Measurements from ENCODE around the gene ANTXR2.
"Not testable (repeated sequence)": the region's sequence is repeated elsewhere in the genome, so short reads cannot be mapped to it uniquely, and the experiment has no call there.

Gene ANTXR2

DNA sequence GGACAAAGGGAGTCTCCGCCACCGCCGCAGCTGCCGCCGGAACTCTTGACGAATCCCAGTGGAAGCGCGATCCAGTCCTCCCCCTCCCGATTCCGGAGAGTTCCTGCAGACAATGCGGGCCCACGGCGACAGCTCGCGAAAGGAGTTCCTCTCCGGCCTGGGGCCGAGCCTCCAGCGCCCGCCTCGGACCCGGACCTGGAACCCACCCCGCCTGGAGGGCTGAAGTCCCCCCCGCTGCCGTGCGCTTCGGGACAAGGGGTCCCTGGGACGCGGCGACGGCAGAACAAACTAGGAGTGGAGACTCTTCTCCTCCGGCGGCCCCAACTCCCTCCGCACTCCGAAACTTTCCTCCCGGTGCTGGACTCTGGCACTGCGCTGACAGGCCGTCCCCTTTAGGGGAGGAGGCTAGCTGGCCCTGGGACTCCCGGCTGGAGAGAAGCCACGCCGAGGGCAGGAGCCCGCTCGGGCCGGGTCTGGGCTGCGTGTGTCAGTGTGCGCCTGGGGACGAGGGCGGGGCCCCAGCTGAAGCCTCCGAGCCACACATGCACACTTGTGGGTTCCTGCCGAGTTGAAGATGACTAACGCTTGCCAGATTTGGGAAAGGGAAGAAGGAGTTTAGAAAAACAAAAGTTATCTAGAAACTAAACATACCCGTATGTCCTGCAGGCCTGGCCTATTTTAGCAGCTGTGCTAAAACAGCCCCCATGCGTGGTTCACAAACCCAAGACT is at the start of gene ANTXR2:
TSS of gene ANTXR2 (minus strand) at position 486 of the 729 bp plus-strand sequence. CDS start 669 bp downstream, outside the sequence.
- DNase-seq = peak; percentile 30 to 58

DNA sequence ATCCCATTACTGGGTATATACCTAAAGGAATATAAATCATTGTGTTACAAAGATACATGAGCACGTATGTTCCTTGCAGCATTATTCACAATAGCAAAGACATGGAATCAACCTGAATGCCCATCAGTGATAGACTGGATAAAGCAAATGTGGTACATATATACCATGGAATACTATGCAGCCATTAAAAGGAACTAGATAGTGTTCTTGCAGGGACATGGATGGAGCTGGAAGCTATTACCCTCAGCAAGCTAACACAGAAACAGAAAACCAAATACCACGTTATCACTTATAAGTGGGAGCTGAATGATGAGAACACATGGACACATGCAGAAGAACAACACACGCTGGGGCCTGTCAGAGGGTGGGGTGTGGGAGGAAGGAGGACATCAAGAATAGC is 48.8 kb upstream of the ANTXR2 start:
- not testable (repeated sequence) for DNase-seq

DNA sequence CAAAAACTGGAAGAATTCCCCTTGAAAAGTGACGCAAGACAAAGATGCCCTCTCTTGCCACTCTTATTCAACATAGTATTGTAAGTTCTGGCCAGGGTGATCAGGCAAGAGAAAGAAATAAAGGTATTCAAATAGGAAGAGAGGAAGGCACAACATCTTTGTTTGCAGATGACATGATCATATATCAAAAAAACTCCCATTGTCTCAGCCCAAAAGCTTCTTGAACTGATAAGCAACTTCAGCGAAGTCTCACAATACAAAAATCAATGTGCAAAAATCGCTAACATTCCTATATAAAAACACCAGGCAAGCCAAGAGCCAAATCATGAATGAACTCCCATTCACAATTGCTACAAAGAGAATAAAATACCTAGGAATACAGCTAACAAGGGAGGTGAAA is 46.6 kb upstream of the ANTXR2 start:
- not testable (repeated sequence) for DNase-seq

DNA sequence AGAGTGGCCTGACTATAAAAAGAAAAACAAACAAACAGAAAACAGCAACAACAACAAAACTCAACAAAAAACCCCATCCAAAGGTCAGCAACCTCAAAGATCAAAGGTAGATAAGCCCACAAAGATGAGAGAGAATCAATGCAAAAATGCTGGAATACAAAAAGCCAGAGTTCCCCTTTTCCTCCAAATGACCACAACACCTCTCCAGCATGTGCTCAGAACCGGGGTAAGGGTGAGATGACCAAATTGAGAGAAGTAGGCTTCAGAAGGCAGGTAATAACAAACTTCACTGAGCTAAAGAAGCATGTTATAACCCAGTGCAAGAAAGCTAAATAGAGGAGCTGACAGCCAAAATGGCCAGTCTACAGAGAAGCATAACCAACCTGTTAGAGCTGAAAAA is 43.5 kb upstream of the ANTXR2 start:
- no peak for DNase-seq

DNA sequence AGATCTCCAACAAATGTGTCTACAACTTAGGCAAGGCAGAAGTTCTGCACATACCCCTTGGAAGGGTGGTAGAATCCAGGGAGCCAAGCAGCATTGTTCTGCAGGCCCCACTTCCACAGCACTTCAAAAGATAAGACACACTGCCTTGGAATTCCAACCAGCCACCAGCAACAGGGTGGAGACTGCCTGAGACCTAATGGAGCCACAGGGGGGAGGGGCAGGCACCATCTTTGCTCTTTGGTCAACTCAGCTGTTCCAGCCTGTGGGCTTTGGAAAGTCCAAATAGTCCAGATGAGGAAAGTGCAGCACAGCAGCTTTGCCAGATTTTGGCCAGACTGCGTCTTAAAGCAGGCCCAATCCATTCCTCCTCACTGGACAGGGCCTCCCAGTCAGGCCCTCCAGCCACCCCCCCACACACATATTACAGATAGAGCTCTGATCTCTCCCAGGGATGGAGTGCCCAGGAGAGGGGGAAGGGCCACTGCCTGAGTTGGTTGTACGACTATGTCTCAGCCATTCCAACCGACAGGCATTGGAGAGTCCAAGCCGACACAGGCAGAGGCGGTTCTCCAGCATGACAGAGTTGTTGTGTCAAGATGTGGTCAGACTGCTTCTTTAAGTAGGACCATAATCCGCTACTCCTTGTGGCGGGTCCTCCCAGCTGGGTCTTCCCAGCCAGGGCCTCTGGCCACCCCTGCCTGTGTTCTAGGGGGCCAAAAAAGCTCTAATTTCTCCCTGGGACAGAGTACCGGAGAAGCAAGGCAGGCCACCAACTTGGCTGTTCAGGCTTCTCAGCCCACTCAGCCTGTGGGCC is 42.5 kb upstream of the ANTXR2 start:
- no peak for DNase-seq

DNA sequence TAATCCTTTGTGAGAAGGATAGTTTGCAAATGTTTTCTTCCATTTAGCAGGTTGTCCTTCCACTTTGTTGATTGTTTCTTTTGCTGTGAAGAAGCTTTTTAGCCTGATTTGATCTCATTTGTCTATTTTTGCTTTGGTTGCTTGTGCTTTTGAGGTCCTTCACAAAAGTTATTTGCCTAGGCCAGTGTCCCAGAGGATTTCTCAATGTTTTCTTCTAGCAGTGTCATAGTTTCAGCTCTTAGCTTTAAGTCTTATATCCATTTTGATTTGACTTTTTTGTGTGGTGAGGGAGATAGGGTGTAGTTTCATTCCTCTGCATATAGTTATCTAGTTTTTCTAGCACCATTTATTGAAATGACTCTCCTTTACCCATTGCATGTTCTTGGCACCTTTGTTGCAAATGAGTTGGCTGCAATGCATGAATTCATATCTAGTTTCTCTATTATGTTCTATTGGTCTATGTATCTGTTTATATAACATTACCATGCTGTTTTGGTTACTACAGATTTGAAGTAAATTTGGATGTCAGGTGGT is 41.8 kb upstream of the ANTXR2 start:
- no peak for DNase-seq

DNA sequence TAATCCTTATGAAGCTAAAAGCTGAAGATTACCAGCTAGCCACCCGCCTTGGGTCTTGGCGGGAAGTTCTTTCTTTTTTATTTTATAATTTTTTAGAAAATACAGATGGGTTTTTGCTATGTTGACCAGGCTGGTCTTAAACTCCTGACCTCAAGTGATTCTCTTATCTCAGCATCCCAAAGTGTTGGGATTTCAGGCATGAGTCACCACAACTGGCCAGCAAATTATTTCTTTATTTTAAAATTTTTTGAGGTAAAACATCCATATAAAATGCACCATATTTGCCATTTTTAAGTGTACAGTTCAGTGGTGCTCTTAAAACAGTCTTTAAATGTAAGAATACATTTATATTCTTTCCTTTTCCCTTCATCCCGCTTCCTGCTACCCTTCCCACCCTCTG is 40.6 kb upstream of the ANTXR2 start:
- no peak for DNase-seq

DNA sequence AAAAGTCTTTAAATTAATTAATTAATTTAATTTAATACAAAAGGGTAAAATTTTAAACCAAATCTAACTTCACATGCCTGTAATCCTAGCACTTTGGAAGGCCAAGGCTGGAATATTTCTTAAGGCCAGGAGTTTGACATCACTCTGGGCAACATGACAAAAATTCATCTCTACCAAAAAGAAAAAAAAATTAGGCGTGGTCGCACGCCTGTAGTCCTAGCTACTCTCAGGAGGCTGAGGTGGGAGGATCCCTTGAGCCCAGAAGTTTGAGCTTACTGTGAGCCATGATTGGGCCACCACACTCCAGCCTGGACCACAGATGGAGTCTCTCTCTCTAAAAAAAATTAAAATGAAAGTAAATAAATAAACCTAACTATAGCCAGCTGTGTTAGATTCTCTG is 39.2 kb upstream of the ANTXR2 start:
- DNase-seq = no peak

DNA sequence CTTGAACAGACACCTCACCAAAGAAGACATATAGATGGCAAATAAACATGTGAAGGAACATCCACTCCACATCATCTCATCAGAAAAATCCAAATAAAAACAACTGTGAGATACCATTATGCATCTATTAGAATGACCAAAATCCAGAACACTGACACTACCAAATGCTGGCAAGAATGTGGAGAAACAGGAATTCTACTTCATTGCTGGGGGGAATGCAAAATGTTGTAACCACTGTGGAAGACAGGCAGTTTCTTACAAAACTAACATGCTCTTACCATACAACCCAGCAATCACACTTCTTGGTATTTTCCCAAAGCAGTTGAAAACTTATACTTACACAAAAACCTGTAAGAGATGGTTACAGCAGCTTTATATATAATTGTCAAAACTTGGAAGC is 38.2 kb upstream of the ANTXR2 start:
- DNase-seq = no peak

DNA sequence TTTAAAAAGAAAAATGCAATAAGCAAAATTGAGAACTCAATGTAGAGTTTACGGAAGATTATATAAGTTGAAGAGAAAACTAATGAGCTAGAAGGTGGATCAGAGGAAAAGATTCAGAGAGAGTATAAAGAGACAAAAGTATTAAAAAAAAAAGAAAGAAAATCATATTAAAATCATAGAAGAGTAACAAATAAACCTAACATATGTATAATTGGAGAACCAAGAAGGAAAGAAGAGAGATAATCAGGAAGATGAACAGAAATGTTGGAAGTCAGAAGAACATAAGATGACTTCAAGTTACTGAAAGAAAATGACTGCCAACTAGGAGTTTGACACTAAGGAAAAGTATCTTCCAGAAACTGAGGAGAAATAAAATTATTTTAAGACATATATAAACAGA is 34.3 kb upstream of the ANTXR2 start:
- DNase-seq = no peak

DNA sequence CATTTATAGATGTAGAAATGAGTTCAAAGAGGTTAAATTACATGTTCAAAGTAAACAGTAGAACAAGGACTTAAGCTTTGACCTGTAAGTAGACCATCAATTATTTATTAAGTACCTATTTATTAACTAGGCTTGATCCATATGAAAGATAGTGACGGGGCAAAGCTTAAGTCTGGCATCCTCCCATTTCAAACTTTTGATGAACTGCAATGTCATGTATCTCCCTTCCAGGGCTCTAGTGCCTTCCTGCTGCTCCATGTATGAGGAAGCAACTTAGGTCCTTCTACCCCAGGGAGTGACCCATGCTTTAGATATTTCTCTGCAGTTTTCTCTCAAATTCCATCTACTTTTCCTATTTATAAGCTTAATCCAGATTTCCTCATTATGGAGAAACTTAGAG is 31.9 kb upstream of the ANTXR2 start:
- no peak for DNase-seq

DNA sequence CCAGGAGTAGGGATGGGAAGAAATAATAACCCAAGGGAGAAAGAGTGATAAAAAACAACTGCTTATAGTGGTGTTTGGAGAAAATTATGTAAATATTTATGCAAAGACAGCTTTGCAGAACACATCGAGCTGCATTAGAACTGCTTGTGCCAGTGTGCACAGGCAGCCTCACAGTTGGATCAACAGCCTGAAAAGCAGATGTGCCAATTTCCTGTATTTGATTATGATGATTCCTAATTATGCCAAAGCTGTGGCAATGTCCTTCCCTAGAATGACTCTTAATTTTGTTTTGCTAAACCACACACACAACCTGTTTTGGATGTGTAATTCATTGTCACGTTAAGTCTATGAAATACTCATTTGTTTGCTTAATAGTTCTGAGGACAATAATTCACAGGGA is 30.6 kb upstream of the ANTXR2 start:
- no peak for DNase-seq

DNA sequence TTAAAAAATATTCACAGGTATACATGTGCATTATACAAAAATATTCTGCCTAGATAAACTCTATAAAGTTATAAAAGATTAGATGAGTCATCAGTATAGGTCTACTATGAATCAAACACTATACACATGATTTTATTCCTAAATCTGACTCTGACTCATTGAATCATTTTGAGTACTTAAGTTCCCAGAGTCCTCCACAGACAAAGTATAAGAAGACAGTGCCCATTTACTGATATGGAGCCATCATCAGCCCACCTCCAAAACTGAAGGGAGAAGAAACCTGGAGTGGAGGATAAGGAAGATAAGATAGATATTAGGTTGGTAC is 28.7 kb upstream of the ANTXR2 start:
- DNase-seq = no peak

DNA sequence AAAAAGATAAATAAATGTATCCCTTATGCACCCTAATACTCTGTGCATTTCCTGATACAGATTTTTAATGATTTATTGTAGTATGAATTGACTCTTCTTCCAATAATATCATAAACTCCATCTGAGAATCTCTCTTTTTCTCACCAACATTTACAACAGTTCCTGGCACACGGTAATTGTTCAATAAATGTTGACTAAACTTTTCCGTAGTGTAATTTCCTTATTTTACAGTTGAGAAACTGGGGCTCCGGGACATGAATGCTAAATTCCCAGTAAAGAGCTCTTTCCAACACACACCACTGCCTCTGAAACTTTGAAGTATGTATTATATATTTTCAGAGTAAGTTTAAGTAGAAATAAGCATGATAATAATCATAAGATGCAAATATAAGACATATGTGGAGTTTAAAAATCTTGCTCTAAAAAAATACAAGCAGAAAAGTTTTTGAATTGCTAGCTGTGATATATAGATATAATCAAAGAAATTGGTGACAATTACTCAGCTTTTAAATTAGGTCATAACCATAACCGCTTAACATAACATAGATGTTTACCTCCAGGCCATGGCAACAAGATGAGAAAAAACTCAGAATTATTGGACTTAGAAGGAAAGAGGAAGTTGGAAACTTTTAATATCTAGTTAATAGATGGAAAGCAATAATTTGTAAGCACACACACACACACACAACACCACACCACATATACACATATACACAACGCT is 28.2 kb upstream of the ANTXR2 start:
- DNase-seq = no peak

DNA sequence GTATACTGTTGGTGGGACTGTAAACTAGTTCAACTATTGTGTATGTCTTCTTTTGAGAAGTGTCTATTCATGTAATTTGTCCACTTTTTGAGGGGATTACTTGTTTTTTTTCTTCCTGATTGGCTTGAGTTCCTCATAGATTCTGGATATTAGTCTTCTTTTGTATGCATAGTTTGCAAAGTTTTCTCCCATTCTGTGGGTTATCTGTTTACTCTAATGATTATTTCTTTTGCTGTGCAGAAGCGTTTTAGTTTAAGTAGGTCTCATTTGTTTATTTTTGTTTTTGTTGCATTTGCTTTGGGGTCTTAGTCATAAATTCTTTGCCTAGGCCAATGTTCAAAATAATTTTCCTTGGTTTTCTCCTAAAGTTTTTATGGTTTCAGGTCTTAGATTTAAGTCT is 26.6 kb upstream of the ANTXR2 start:
- DNase-seq = no peak

DNA sequence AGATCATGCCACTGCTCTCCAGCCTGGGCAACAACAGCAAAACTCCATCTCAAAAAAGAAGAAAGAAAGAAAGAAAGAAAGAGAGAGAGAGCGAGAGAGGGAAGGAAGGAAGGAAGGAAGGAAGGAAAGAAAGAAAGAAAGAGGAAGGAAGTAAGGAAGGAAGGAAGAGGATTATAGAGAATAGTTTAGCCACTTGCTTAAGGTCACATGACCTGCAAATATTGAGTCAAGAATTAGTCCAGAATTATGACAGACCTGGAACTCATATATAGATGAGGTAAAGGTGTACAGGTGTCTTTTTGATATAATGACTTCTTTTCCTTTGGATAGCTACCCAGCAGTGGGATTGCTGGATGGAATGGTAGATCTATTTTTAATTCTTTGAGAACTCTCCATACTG is 25.6 kb upstream of the ANTXR2 start:
- no peak for DNase-seq

DNA sequence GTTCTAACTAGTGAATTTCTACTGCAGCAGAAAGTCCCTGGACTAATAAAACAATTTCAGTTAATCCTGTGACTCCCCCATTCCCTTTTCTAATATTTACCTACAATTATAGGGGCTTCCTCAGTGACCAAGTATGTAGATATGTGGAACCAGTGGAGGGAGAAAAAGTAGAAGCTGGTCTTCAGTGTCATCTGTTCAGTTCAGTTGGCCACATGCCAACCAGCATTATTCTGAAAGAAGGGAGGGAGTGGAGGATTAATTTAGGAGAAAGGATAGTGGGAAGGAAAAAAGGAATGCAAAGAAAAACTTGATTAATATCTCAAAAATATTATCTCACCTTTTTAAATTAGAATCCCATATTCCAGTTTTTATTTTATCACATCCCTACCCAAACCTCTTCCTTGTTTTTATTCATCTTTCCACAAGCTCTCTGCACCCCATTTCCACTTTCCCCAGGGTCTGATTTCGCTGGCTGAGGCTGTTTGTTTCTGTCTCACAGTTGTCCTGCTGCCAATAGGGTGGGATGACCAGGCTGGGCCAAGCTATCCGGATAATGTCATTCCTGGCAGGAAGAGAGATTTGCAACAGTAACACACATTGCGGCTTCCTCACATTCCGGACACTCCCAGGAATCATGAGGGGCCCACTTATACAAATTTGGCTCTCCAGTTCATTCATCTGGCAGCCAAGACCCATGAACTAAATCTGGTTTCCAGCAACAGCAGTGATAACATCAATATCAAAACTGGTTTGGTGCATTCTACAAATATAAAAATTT is 24.6 kb upstream of the ANTXR2 start:
- DNase-seq = no peak

DNA sequence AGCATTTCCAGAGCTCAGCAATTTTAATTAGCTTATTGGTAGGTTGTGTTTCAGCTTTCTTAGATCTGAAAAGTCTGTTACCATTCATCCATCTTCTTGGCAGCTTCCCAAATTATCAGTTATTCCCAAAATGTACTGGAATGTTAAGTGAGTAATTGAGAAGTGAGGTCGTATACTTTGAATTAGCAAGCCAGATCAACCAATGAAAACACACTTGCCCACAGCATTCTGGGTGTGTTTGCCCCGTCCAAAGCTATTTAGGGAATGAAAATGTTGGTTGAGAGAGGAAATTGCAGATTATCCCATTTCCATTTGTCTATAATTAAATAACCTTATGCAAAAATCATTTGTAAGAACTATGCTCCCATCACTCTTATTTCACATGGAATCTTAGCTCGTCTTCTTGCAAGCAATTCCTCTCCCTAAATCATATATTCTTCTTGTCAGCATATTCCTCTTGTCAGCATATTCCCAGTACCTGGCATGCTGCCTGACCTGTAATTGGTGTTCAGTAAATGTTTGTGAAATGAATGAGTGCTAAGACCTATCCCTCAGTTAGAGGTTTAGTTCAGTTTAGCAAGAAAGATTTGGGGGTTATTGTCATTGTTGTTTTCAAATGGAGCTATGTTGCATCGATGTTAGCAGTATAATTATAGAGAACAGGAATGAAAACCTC is 23.3 kb upstream of the ANTXR2 start:
- no peak for DNase-seq

DNA sequence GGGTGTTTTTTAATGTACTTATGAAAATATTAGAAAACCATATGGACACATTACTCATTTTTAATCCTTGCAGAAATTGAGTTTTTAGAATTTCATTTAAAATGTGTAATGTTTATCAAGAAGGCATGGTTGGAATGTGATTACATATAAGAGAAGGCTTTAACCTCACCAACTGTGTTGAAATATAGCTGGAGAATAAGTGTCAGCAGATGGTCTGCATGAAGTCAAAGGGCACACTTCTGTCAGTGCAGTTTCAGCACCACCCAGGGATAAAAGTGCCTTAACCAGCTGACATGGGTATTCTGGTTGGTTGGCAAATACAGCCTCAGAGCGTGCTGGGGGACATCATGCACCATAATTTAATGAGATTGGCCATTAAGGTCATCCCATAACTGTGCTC is 21.2 kb upstream of the ANTXR2 start:
- no peak for DNase-seq

DNA sequence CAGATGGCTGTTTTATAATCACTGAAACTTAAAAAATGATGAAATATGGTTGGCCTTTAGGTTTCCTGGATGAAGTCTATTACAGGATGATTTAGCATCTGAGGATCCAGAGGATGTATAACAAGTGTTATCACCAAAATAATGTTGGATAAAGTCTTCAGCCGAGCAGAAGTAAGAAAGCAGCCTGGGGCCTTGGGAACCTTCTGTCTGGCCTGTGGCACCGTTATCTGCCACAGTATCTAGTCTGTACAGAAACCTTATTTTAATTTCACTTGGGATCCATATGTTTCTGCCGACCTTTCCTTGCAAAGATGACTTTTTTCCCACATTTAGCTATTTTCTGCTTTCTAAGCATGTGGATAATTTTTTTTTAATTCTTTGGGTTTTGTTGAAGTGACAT is 20.5 kb upstream of the ANTXR2 start:
- no peak for DNase-seq

DNA sequence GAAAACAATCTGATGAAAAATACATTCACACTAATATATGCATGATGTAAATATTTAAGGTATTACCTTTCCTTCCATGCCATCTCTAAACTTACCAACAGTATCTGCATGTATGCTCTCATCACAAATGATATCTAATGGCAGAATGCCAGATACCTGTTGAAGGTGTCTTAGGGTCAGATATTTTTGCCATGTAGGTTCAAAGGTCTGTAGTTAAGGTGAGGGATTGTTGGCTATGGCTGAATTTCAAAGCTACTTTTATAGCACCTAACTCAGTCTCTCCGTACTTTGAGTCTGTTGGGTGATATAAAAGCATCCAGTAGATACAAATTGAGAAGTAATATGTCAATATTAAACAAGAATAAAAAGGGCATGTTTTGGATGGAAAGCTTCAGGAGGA is 19.8 kb upstream of the ANTXR2 start:
- DNase-seq = no peak

DNA sequence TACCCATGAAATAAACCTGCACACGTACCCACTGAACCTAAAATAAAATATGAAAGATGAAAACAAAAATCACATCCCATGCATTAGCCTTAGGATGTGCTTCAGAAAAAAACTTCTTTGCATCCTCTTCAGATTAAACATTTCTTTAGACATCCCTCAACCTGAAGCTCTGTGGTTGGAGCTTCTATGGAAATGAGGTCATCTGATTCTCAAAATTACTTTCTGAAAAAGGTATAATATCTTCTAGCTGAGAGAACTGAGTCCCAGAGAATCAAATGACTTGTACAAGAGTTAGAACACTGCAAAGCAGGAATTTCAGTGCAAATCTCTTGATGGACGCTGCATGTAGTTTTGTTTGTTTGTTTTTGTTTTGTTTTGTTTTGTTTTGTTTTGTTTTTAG is 19.1 kb upstream of the ANTXR2 start:
- no peak for DNase-seq

Data from hippocampal formation (tissue), 2 donors.